Measurements from ENCODE around the gene MCRIP2.

Gene MCRIP2

GRCh38 chr16:673399-673991 lies 31.9 kb downstream of the MCRIP2 start:
- H3K4me1 ChIP-seq = peaks cover 22% of the 10 kb centered on the region
- no peak overlapping the region for H3K27ac ChIP-seq
- peaks cover 16% of the 10 kb centered on the region for H3K27me3 ChIP-seq
- no peak for TF ChIP-seq Cebpa-rat (IDR thresholded peaks at IDR 0.05)
- H3K9ac ChIP-seq = no peak overlapping the region
- H3K4me3 ChIP-seq = no peak overlapping the region
- no peak overlapping the region for H3K4me2 ChIP-seq
- peaks cover 55% of the 10 kb centered on the region for H3K36me3 ChIP-seq
- peaks cover 76% of the 10 kb centered on the region for H4K20me1 ChIP-seq
- no peaks in the 10 kb centered on the region for H3K9me3 ChIP-seq

GRCh38 chr16:674214-674881 lies 32.7 kb downstream of the MCRIP2 start:
- Histone ChIP-seq H3K4me2 (0 out of 2 replicates have a peak overlapping the region, but pooled peaks have one; percentile 37), H3K9ac (no peak overlapping the region), H3K9me3 (no peaks in the 10 kb centered on the region), H3K4me3 (no peak overlapping the region), H4K20me1 (peaks cover 68% of the 10 kb centered on the region), H3K4me1 (peaks cover 23% of the 10 kb centered on the region), H3K27me3 (peaks cover 16% of the 10 kb centered on the region), H3K27ac (no peak overlapping the region), H3K36me3 (peaks cover 53% of the 10 kb centered on the region)
- no peak for TF ChIP-seq Cebpa-rat (IDR thresholded peaks at IDR 0.05)

- H4K20me1 ChIP-seq = peaks cover 59% of the 10 kb centered on the region
- H3K4me1 ChIP-seq = peaks cover 20% of the 10 kb centered on the region
- no peak within 1 kb of the TSS for H3K9ac ChIP-seq
- H3K4me2 ChIP-seq = peak within 1 kb of the TSS; percentile 37; the same call in 1 of the 2 replicates
- TF ChIP-seq Cebpa-rat (IDR thresholded peaks at IDR 0.05) = no peak
- H3K4me3 ChIP-seq = no peak within 1 kb of the TSS
- H3K36me3 ChIP-seq = peaks cover 44% of the 10 kb centered on the region
- H3K27ac ChIP-seq = no peak within 1 kb of the TSS
- H3K9me3 ChIP-seq = no peaks in the 10 kb centered on the region
- H3K27me3 ChIP-seq = peaks cover 16% of the 10 kb centered on the region
These were observed 33.6 kb downstream of the MCRIP2 start, which contains the start of gene RHBDL1 for GRCh38 chr16:674968-675883. TSS of gene RHBDL1 (plus strand) at chr16:675671. CDS start at chr16:675791, 120 bp downstream.

DNA sequence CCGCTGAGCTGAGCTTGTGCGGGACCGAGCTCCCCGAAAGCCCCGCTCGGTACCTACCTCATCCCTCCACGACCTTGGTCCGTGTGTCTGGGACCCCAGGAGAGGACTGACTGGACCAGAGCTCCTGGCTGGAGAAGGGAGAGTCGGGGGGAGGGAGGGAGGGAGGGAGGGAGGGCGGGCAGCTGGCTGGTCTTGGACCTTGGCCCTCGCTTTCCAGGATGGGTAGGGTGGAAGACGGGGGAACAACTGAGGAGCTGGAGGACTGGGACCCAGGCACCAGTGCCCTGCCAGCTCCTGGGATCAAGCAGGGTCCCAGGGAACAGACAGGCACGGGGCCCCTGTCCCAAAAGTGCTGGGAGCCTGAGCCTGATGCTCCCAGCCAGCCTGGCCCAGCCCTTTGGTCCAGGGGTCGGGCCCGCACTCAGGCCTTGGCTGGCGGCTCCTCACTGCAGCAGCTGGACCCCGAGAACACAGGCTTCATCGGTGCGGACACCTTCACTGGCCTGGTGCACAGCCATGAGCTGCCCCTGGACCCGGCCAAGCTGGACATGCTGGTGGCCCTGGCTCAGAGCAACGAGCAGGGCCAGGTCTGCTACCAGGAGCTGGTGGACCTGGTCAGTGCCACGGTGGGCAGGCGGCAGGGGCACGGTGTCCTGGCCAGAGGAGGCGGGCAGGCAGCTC lies 34.4 kb downstream of the MCRIP2 start:
- Histone ChIP-seq H3K9ac (no peak overlapping the region), H3K4me1 (peaks cover 22% of the 10 kb centered on the region), H3K9me3 (no peaks in the 10 kb centered on the region), H3K4me3 (no peak overlapping the region), H3K27me3 (peaks cover 16% of the 10 kb centered on the region), H3K36me3 (peaks cover 36% of the 10 kb centered on the region), H4K20me1 (peaks cover 59% of the 10 kb centered on the region), H3K4me2 (no peak overlapping the region), H3K27ac (no peak overlapping the region)
- TF ChIP-seq Cebpa-rat (IDR thresholded peaks at IDR 0.05) = no peak

DNA sequence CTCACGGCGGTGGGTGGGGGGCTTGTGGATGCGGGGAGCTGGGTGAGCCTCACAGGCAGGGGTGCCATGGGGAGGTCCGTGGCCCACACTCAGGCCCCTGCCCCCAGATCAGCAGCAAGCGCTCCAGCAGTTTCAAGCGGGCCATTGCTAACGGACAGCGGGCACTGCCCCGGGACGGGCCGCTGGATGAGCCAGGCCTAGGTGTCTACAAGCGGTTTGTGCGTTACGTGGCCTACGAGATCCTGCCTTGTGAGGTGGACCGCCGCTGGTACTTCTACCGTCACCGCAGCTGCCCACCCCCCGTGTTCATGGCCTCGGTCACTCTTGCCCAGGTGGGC lies 34.9 kb downstream of the MCRIP2 start:
- TF ChIP-seq Cebpa-rat (IDR thresholded peaks at IDR 0.05) = no peak
- Histone ChIP-seq H3K36me3 (peaks cover 35% of the 10 kb centered on the region), H3K4me3 (no peak overlapping the region), H3K4me1 (peaks cover 27% of the 10 kb centered on the region), H3K4me2 (no peak overlapping the region), H3K27me3 (peaks cover 16% of the 10 kb centered on the region), H3K9me3 (no peaks in the 10 kb centered on the region), H3K9ac (no peak overlapping the region), H3K27ac (no peak overlapping the region), H4K20me1 (peaks cover 59% of the 10 kb centered on the region)

GRCh38 chr16:676913-677312 lies 35.3 kb downstream of the MCRIP2 start:
- Histone ChIP-seq H3K36me3 (peaks cover 35% of the 10 kb centered on the region), H4K20me1 (peaks cover 62% of the 10 kb centered on the region), H3K9ac (no peak overlapping the region), H3K4me3 (no peak overlapping the region), H3K4me2 (no peak overlapping the region), H3K9me3 (no peaks in the 10 kb centered on the region), H3K27ac (no peak overlapping the region), H3K4me1 (peaks cover 31% of the 10 kb centered on the region), H3K27me3 (peaks cover 16% of the 10 kb centered on the region)
- no peak for TF ChIP-seq Cebpa-rat (IDR thresholded peaks at IDR 0.05)

DNA sequence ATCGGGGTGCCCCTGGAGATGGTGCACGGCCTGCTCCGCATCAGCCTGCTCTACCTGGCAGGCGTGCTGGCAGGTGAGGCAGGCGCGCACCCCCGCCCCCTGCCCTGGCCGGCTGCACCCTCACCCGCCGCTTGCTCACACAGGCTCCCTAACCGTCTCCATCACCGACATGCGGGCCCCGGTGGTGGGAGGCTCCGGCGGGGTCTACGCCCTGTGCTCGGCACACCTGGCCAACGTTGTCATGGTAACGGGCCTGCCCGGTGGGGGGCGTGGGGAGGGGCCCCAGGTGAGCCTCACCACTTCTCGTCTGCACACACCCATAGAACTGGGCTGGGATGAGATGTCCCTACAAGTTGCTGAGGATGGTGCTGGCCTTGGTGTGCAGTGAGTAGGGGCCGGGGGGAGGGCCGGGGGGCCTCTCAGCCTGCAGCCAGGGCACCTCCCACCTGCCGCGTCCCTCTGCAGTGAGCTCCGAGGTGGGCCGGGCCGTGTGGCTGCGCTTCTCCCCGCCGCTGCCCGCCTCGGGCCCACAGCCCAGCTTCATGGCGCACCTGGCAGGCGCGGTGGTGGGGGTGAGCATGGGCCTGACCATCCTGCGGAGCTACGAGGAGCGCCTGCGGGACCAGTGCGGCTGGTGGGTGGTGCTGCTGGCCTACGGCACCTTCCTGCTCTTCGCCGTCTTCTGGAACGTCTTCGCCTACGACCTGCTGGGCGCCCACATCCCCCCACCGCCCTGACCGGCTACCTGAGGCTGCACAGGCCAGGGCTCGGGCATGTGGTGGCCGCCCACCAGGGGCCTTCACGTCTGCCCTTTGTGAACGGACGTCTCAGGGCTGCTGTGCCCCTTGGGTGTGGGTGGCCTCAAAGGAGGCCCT lies 35.9 kb downstream of the MCRIP2 start:
- Histone ChIP-seq H3K4me1 (peaks cover 37% of the 10 kb centered on the region), H4K20me1 (peaks cover 62% of the 10 kb centered on the region), H3K27me3 (peaks cover 16% of the 10 kb centered on the region), H3K9ac (no peak overlapping the region), H3K4me3 (no peak overlapping the region), H3K4me2 (no peak overlapping the region), H3K36me3 (peaks cover 35% of the 10 kb centered on the region), H3K9me3 (no peaks in the 10 kb centered on the region), H3K27ac (no peak overlapping the region)
- no peak for TF ChIP-seq Cebpa-rat (IDR thresholded peaks at IDR 0.05)

DNA sequence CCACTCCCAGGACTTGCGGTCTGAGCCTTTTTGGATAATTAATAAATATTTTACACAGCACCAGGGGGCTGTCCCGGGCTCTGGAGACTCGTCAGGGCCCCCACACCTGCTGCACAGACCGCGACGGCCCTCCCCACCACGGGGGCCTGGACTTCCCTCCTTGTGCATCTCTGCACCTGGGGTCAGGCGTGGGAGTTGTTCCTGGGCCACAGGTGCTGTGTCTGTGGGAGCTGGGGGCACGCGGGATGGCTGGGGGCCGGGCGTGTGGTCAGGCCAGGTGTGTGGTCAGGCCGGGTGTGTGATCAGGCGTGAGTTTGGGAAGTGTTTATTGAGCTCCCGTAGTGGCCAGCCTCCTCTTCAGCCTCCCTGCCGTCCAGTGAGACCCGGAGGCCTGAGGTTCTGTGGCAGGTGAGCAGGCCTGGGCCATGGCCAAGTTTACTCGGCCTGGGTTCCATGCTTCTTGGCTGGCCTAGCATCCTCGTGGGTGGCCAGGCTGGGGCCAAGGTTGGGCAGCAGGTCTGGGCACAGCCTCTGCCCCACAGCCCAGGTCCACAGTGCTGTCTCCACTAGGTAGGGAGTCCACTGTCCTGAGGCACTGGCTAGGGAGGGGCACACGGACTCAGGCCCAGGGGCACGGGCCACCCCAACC lies 36.7 kb downstream of the MCRIP2 start:
- peaks cover 35% of the 10 kb centered on the region for H3K36me3 ChIP-seq
- H3K9ac ChIP-seq = no peak overlapping the region
- peaks cover 16% of the 10 kb centered on the region for H3K27me3 ChIP-seq
- peak overlapping the region; percentile 94 for H3K4me2 ChIP-seq
- no peak overlapping the region for H3K4me3 ChIP-seq
- H3K27ac ChIP-seq = no peak overlapping the region
- peaks cover 62% of the 10 kb centered on the region for H4K20me1 ChIP-seq
- H3K4me1 ChIP-seq = peaks cover 45% of the 10 kb centered on the region
- no peaks in the 10 kb centered on the region for H3K9me3 ChIP-seq
- no peak for TF ChIP-seq Cebpa-rat (IDR thresholded peaks at IDR 0.05)
